GM12874 (cell line): ENCODE data around the gene SLC5A1.

Experiments
- CTCF ChIP-seq: IDR thresholded peaks from 2 replicates; pipeline ENCODE4 v1.5.1; 2011; ENCODE audit warnings: low read depth, mild to moderate bottlenecking, control low read depth, low read length, moderate library complexity; ENCODE audit not compliant: insufficient read depth

SLC5A1 gene

GRCh38 chr22:32052244-32052643, 9.2 kb downstream of the SLC5A1 start:
- no peak for TF ChIP-seq CTCF

- TF ChIP-seq CTCF: no peak
Observed at GRCh38 chr22:32052936-32053791, 10.1 kb downstream of the SLC5A1 start.

GRCh38 chr22:32055069-32055468, 12.0 kb downstream of the SLC5A1 start:
- TF ChIP-seq CTCF: no peak

- TF ChIP-seq CTCF: no peak
Observed at GRCh38 chr22:32058656-32059260, 15.7 kb downstream of the SLC5A1 start.

GRCh38 chr22:32059426-32059825, 16.4 kb downstream of the SLC5A1 start:
- no peak for TF ChIP-seq CTCF

- no peak for TF ChIP-seq CTCF
Observed at GRCh38 chr22:32063701-32064100, 20.6 kb downstream of the SLC5A1 start.

GRCh38 chr22:32066820-32067219, 23.8 kb downstream of the SLC5A1 start:
- no peak for TF ChIP-seq CTCF
